ENCODE measurements around the gene TMPRSS2.

TMPRSS2 gene

GRCh38 chr21:41481191-41481590 is 26.8 kb downstream of the TMPRSS2 start:
- no peak for DNase-seq (ENCODE audit: low read depth)

DNA sequence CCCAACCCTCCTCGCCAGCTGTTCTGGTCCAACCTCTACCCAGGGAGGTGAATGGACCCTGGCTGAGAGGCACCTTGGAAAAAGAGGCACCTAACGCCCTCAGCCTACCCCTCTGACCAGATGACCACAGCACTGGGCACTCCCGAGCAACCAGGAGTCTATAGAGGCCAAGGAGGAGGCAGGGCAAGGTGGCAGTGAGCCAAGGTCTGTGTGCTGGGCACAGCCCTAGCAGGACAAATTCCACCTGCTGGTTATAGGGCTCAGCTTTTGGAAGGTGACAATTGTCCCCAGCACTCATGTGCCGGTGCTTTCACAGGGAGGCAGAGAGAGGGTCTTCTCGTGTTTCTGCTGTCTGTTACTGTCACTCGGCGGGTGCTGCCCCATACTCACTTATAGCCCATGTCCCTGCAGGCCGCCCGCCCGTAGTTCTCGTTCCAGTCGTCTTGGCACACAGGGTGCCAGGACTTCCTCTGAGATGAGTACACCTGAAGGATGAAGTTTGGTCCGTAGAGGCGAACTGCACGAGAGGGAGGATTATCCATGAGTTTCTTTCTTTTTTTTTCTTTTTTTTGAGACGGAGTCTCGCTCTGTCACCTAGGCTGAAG is 27.8 kb downstream of the TMPRSS2 start:
- DNase-seq (ENCODE audit: low read depth) = no peak

DNA sequence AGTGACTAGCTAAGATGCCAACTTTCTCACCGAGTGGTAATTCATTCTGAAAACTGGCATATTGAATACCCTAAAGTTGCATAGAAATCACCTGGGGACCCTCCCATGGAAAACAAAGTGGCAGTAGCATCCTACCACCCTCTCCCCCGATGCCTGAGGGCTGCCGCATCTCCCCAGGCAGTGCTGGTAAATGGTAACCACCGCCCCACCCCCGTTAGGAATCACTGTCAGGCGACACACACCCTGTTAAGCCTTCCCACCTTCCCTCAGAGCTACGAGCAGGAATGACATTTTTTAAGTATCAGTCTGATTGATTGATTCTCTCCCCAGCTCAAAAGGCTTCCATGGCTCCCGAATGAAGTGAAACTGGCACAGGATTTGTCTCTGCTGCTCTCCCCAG is 28.3 kb downstream of the TMPRSS2 start:
- DNase-seq (ENCODE audit: low read depth) = no peak

DNA sequence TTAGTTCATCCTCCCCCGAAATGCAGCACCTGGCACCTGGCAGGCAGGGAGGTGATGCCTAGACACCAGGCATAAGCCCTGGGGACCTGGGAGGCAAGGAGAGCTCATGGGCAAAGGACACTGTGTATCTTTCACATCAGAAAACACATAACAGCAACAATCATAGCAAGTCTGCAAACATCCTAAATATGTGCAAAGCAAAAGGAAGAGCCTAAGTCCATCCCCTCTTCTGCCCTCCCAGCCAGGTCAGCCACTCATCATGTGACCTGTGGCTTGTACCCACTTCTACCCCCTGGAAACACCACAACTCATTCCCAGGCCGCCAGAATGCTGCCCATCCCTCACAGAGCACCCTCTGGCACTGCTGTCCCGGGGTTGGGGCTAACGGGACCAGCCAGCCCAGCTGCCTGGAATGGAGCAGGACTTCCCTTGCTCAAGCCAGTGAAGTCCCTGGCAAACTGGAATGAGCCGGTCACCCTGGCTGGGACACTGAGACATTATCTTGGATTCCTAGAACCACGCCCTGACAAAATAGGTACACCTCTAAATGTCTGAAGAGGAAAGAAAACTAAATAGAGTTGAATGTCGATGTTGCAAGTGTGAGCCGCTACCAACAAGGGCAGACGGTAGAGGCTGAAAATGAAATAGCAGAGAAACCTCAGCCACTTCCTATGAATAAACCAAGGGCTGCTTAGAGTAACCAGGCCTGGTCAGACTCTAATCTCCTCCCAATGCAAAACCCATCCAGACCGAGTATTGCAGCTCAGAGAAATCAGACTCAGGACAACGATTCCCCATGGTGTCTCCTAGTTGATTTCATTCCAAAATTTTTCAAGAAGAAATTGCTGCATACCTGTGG is 29.4 kb downstream of the TMPRSS2 start:
- DNase-seq (ENCODE audit: low read depth) = no peak

GRCh38 chr21:41477641-41478318 is 30.2 kb downstream of the TMPRSS2 start:
- DNase-seq (ENCODE audit: low read depth) = no peak

- DNase-seq (ENCODE audit: low read depth) = no peak
Observed at GRCh38 chr21:41475714-41476420, 32.1 kb downstream of the TMPRSS2 start.

- no peak for DNase-seq (ENCODE audit: low read depth)
Observed at GRCh38 chr21:41472753-41473548, 35.0 kb downstream of the TMPRSS2 start.

GRCh38 chr21:41470054-41470453 is 37.9 kb downstream of the TMPRSS2 start:
- DNase-seq (ENCODE audit: low read depth) = no peak

- DNase-seq (ENCODE audit: low read depth) = no peak
Observed at GRCh38 chr21:41466024-41466820, 41.7 kb downstream of the TMPRSS2 start.

- DNase-seq (ENCODE audit: low read depth) = no peak
Observed at GRCh38 chr21:41465176-41465781, 42.7 kb downstream of the TMPRSS2 start.

GRCh38 chr21:41460578-41461527 is 47.1 kb downstream of the TMPRSS2 start:
- DNase-seq (ENCODE audit: low read depth) = peak; percentile 29

DNA sequence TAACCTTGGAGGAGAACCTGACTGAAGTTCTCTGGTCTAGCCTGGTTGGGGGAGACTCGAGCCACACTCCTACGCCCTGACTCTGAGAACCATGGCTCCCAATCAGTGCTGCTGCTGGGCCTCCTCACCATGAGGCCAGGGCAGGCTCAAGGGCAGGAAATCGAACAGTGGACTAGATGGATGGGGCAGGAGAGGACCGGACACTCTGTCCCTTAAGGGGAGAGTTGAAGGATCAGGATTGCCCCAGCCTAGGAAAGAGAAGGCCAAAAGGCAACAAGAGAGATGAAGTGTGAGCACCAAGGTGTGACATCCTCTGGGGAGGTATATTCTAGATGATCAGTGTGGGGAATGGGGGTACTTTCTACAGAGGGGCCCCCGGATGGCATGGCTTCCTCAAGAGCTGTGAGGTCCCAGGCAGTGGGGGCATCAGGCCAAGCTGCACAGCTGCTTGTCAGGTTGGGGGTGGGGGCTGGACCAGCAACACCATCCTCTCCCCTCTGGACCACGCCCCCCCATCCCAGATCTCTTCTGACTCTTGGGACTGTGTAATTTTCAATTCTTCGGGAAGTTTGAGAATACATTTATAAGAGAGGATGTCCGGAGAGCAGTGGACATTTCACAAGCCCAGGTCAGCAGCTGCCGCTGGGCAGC is 47.9 kb downstream of the TMPRSS2 start:
- no peak for DNase-seq (ENCODE audit: low read depth)

- DNase-seq (ENCODE audit: low read depth) = no peak
Observed at GRCh38 chr21:41458559-41458958, 49.4 kb downstream of the TMPRSS2 start.

GRCh38 chr21:41458121-41458520 is 49.8 kb downstream of the TMPRSS2 start:
- DNase-seq (ENCODE audit: low read depth) = no peak

DNA sequence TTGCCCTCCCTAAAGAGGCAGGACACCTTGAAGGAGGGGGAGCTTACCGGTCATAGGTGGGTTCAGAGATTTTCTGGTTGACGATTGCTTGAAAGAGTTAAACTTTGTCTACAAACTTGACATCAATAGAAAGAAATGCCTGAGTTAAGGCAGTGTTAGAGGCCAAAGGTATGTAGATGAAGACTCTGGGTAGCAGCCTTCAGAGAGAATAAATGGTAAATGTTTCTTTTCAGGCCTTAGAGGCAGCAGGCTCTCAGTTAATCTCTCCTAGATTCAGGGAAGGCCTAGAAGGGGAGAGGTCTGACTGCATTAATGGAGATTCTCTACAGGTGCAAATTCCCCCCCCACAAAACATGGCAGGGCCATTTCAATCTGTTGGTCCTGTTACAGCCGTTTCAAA is 54.2 kb downstream of the TMPRSS2 start:
- no peak for DNase-seq (ENCODE audit: low read depth)

- no peak for DNase-seq (ENCODE audit: low read depth)
Observed at GRCh38 chr21:41453198-41453597, 54.8 kb downstream of the TMPRSS2 start.

- DNase-seq (ENCODE audit: low read depth) = no peak
Observed at GRCh38 chr21:41451753-41452676, 55.9 kb downstream of the TMPRSS2 start.

DNA sequence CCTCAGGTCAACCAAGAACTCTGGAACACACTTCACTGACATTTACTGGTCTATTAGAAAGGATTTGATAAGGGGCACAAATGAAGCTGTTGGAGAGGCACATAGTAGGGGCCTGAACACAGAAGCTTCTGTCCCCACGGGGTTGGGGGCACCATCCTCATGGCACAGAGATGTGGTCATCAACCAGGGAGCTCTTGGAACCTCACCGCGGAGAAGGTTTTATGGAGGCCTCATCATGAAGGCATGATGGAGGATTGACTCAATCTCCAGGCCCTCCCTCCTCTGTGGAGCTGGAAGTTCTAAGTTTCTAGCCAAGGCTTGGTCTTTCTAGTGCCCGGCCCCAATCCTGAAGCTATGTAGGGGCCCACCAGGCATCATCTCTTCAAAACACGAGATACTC is 58.3 kb downstream of the TMPRSS2 start:
- DNase-seq (ENCODE audit: low read depth) = no peak
